ENCODE results near the gene KCNIP4. TPM values are rescaled to one million over a fixed set of nuclear protein-coding genes. Genes with fewer than 3 reads are reported as not detected.

Gene KCNIP4
- total RNA-seq, 1 donor from 2014 or later = not detected

GRCh38 chr4:21695141-21695540 is 253.4 kb downstream of the KCNIP4 start:
- no peak for TF ChIP-seq CTCF (IDR thresholded peaks at IDR 0.05)
- ATAC-seq = no peak
- no peak for DNase-seq
- no peak overlapping the region for H3K27ac ChIP-seq
- H3K9me3 ChIP-seq = no peaks in the 10 kb centered on the region
- H3K27me3 ChIP-seq = no peaks in the 10 kb centered on the region
- H3K4me3 ChIP-seq = no peak overlapping the region
- intact Hi-C loops (cut with DNase I) = no loop called here
- H3K4me1 ChIP-seq = no peaks in the 10 kb centered on the region
- H3K36me3 ChIP-seq = no peaks in the 10 kb centered on the region

GRCh38 chr4:21692241-21692640 is 256.3 kb downstream of the KCNIP4 start:
- no peak for ATAC-seq
- Histone ChIP-seq H3K27me3 (no peaks in the 10 kb centered on the region), H3K4me3 (no peak overlapping the region), H3K27ac (no peak overlapping the region), H3K36me3 (no peaks in the 10 kb centered on the region), H3K9me3 (no peaks in the 10 kb centered on the region), H3K4me1 (no peaks in the 10 kb centered on the region)
- no peak for TF ChIP-seq CTCF (IDR thresholded peaks at IDR 0.05)
- DNase-seq = no peak
- intact Hi-C loops (cut with DNase I) = no loop called here

GRCh38 chr4:21688596-21689265 is 259.8 kb downstream of the KCNIP4 start:
- Histone ChIP-seq H3K9me3 (no peaks in the 10 kb centered on the region), H3K27me3 (no peaks in the 10 kb centered on the region), H3K36me3 (no peaks in the 10 kb centered on the region), H3K27ac (no peak overlapping the region), H3K4me1 (no peaks in the 10 kb centered on the region), H3K4me3 (no peak overlapping the region)
- TF ChIP-seq CTCF (IDR thresholded peaks at IDR 0.05) = no peak
- no peak for ATAC-seq
- DNase-seq = no peak
- intact Hi-C loops (cut with DNase I) = no loop called here

- intact Hi-C loops (cut with DNase I) = no loop called here
- no peak for ATAC-seq
- Histone ChIP-seq H3K27ac (no peak overlapping the region), H3K9me3 (no peaks in the 10 kb centered on the region), H3K36me3 (no peaks in the 10 kb centered on the region), H3K27me3 (no peaks in the 10 kb centered on the region), H3K4me3 (no peak overlapping the region), H3K4me1 (no peaks in the 10 kb centered on the region)
- no peak for TF ChIP-seq CTCF (IDR thresholded peaks at IDR 0.05)
- DNase-seq = no peak
Measured at GRCh38 chr4:21685911-21686310, 262.7 kb downstream of the KCNIP4 start.

GRCh38 chr4:21680326-21680898 is 268.2 kb downstream of the KCNIP4 start:
- no peak for TF ChIP-seq CTCF (IDR thresholded peaks at IDR 0.05)
- Histone ChIP-seq H3K9me3 (no peaks in the 10 kb centered on the region), H3K4me1 (no peaks in the 10 kb centered on the region), H3K27ac (no peak overlapping the region), H3K36me3 (no peaks in the 10 kb centered on the region), H3K4me3 (no peak overlapping the region), H3K27me3 (no peaks in the 10 kb centered on the region)
- intact Hi-C loops (cut with DNase I) = no loop called here
- DNase-seq (no peak), ATAC-seq (no peak)

Measured in upper lobe of right lung (tissue), 1 donor.